NB4 (cell line): ENCODE measurements around the gene ZBTB8A.

ENCODE experiments used
- DNase-seq: peaks from one replicate; pipeline ENCODE4 v3.0.0; 2010; ENCODE audit warnings: low read depth
- H3K4me3 ChIP-seq: one replicate; pipeline ENCODE4 v1.5.1; 2011; ENCODE audit warnings: mild to moderate bottlenecking, low read depth, low read length, moderate library complexity
- CTCF ChIP-seq: IDR thresholded peaks from one replicate; pipeline ENCODE4 v1.5.1; 2012; ENCODE audit warnings: low read depth, low read length
- MAX ChIP-seq: IDR thresholded peaks from 2 replicates; pipeline ENCODE4 v1.6.1; 2011; ENCODE audit warnings: low read depth, low read length
- MYC ChIP-seq: IDR thresholded peaks from 2 replicates; pipeline ENCODE4 v1.6.1; 2011; ENCODE audit warnings: low read depth, low read length
- POLR2A ChIP-seq: IDR thresholded peaks from 2 replicates; pipeline ENCODE4 v1.6.1; 2011; ENCODE audit warnings: mild to moderate bottlenecking; ENCODE audit not compliant: insufficient read length; ENCODE audit errors: extremely low read depth

ZBTB8A gene

GRCh38 chr1:32538887-32539583 is at the start of gene ZBTB8A:
TSS of gene ZBTB8A (plus strand) at chr1:32539427. CDS start at chr1:32592932, 53,505 bp downstream.
- DNase-seq = peak; percentile 52
- TF ChIP-seq CTCF (no peak), MAX (no peak), MYC (no peak), POLR2A (no peak)

GRCh38 chr1:32489774-32490454 is 49.3 kb upstream of the ZBTB8A start:
- no peak for DNase-seq
- TF ChIP-seq MYC (no peak), MAX (no peak), POLR2A (no peak), CTCF (no peak)
- no peak overlapping the region for H3K4me3 ChIP-seq

More at GRCh38 chr1:32538887-32539583, at the start of gene ZBTB8A:
- H3K4me3 ChIP-seq = peak within 1 kb of the TSS; percentile 34

- no peak for DNase-seq
- TF ChIP-seq CTCF = no peak
- TF ChIP-seq MAX = no peak
- TF ChIP-seq POLR2A = no peak
- no peak for TF ChIP-seq MYC
- no peak overlapping the region for H3K4me3 ChIP-seq
Observed at GRCh38 chr1:32491386-32491785, 47.8 kb upstream of the ZBTB8A start.

- DNase-seq = no peak
- TF ChIP-seq MYC = no peak
- H3K4me3 ChIP-seq = no peak overlapping the region
Observed at GRCh38 chr1:32494196-32494595, 45.0 kb upstream of the ZBTB8A start.

GRCh38 chr1:32494711-32495337 is 44.4 kb upstream of the ZBTB8A start:
- no peak for DNase-seq
- no peak overlapping the region for H3K4me3 ChIP-seq
- no peak for TF ChIP-seq CTCF
- no peak for TF ChIP-seq POLR2A
- TF ChIP-seq MAX = no peak
- no peak for TF ChIP-seq MYC

GRCh38 chr1:32496127-32496526 is 43.1 kb upstream of the ZBTB8A start:
- TF ChIP-seq MYC (no peak), POLR2A (no peak), MAX (no peak), CTCF (no peak)
- H3K4me3 ChIP-seq = no peak overlapping the region

More at GRCh38 chr1:32496127-32496526, 43.1 kb upstream of the ZBTB8A start:
- peak; percentile 15 for DNase-seq
